Breast epithelium (tissue), 3 donors: ENCODE data around the gene SOX11.

Source experiments
- POLR2A ChIP-seq: fragments of 450-650 bp; IDR thresholded peaks from one replicate; pipeline ENCODE4 v1.6.1; 2016; ENCODE audit warnings: antibody characterized with exemption, mild to moderate bottlenecking, moderate library complexity
- POLR2AphosphoS5 ChIP-seq, 3 donors: sonication (generic); formaldehyde crosslinking; IDR thresholded peaks; one replicate each; pipeline ENCODE4 v1.6.1; 2017; ENCODE audit warnings: antibody characterized with exemption in 3 of 3
- TF ChIP-seq, protein P1 (sequence below), 3 donors: fragments of 450-650 bp; IDR thresholded peaks; one replicate each; pipeline ENCODE4 v1.5.1; 2016 to 2017; ENCODE audit warnings: antibody characterized with exemption in 3 of 3, mild to moderate bottlenecking in 3 of 3, moderate library complexity in 3 of 3

DNA sequence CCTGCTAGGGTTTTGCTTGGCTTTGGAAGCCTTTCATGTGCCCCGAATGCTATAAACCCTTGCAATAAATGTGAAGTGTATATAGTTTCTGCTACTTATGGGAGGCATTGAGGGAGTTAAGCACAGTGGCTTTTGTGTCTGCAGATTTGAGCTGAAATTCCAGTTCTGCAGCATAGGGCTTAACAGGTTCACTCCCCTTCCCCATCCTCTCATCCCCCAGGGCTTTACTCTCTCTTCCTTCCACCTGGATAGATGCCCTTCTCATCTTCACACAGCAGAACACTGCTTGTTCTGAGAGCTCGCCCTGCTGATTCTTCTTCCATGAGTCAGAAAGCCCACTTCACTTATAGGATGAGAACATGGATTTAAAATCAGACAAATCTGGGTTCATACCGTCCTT lies 37.2 kb downstream of the SOX11 start:
- TF ChIP-seq POLR2A (no peak), POLR2AphosphoS5 (IDR thresholded peaks at IDR 0.05) (no peak)
- TF ChIP-seq, protein P1, sequence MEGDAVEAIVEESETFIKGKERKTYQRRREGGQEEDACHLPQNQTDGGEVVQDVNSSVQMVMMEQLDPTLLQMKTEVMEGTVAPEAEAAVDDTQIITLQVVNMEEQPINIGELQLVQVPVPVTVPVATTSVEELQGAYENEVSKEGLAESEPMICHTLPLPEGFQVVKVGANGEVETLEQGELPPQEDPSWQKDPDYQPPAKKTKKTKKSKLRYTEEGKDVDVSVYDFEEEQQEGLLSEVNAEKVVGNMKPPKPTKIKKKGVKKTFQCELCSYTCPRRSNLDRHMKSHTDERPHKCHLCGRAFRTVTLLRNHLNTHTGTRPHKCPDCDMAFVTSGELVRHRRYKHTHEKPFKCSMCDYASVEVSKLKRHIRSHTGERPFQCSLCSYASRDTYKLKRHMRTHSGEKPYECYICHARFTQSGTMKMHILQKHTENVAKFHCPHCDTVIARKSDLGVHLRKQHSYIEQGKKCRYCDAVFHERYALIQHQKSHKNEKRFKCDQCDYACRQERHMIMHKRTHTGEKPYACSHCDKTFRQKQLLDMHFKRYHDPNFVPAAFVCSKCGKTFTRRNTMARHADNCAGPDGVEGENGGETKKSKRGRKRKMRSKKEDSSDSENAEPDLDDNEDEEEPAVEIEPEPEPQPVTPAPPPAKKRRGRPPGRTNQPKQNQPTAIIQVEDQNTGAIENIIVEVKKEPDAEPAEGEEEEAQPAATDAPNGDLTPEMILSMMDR (IDR thresholded peaks at IDR 0.05) = no peak
